ENCODE data around the gene SCN4A.

Gene SCN4A

GRCh38 chr17:64005734-64006167, 33.0 kb upstream of the SCN4A start:
- no peak overlapping the region for H2AFZ ChIP-seq (ENCODE audit: low read depth, low read length)
- H3K4me1 ChIP-seq (ENCODE audit: insufficient read depth, low read length) = no peaks in the 10 kb centered on the region
- H3K27ac ChIP-seq (ENCODE audit: low read length) = no peak overlapping the region
- H3K4me2 ChIP-seq (ENCODE audit: insufficient read depth, low read length) = no peak overlapping the region
- H3K27me3 ChIP-seq (ENCODE audit: insufficient read depth, low read length, poor library complexity) = no peaks in the 10 kb centered on the region
- H3K79me2 ChIP-seq (ENCODE audit: insufficient read depth, low read length) = peaks cover 18% of the 10 kb centered on the region
- no peak for DNase-seq
- TF ChIP-seq CTCF (IDR thresholded peaks at IDR 0.05; ENCODE audit: borderline replicate concordance, extremely low read depth, low read length, poor library complexity, severe bottlenecking) (no peak), EZH2 (IDR thresholded peaks at IDR 0.05; ENCODE audit: borderline replicate concordance, low read depth, low read length, severe bottlenecking) (no peak)
- no peak overlapping the region for H3K4me3 ChIP-seq (ENCODE audit: low read depth in 1 of 2, low read length in 2 of 2)
- peaks cover 40% of the 10 kb centered on the region for H3K36me3 ChIP-seq (ENCODE audit: insufficient read depth, low read length)
- no peak overlapping the region for H3K9ac ChIP-seq (ENCODE audit: low read depth, low read length)
- ATAC-seq (ENCODE audit: insufficient read depth, low read depth) = no peak
- no peaks in the 10 kb centered on the region for H3K9me3 ChIP-seq (ENCODE audit: insufficient read depth, low read length, severe bottlenecking)
- H4K20me1 ChIP-seq (ENCODE audit: insufficient read depth, low read length) = peaks cover 12% of the 10 kb centered on the region; the same call in 1 of the 2 replicates

GRCh38 chr17:64004903-64005733, 32.4 kb upstream of the SCN4A start:
- Histone ChIP-seq H3K4me1 (ENCODE audit: insufficient read depth, low read length) (no peaks in the 10 kb centered on the region), H3K4me2 (ENCODE audit: insufficient read depth, low read length) (no peak overlapping the region), H2AFZ (ENCODE audit: low read depth, low read length) (no peak overlapping the region), H3K27me3 (ENCODE audit: insufficient read depth, low read length, poor library complexity) (no peaks in the 10 kb centered on the region), H3K79me2 (ENCODE audit: insufficient read depth, low read length) (peaks cover 15% of the 10 kb centered on the region), H3K36me3 (ENCODE audit: insufficient read depth, low read length) (peaks cover 40% of the 10 kb centered on the region), H3K9ac (ENCODE audit: low read depth, low read length) (no peak overlapping the region), H4K20me1 (ENCODE audit: insufficient read depth, low read length) (peaks cover 12% of the 10 kb centered on the region; the same call in 1 of the 2 replicates), H3K27ac (ENCODE audit: low read length) (no peak overlapping the region), H3K9me3 (ENCODE audit: insufficient read depth, low read length, severe bottlenecking) (no peaks in the 10 kb centered on the region), H3K4me3 (ENCODE audit: low read depth in 1 of 2, low read length in 2 of 2) (no peak overlapping the region)
- ATAC-seq (ENCODE audit: insufficient read depth, low read depth) (no peak), DNase-seq (no peak)
- TF ChIP-seq CTCF (IDR thresholded peaks at IDR 0.05; ENCODE audit: borderline replicate concordance, extremely low read depth, low read length, poor library complexity, severe bottlenecking) = no peak
- TF ChIP-seq EZH2 (IDR thresholded peaks at IDR 0.05; ENCODE audit: borderline replicate concordance, low read depth, low read length, severe bottlenecking) = no peak

- H3K36me3 ChIP-seq (ENCODE audit: insufficient read depth, low read length) = peaks cover 40% of the 10 kb centered on the region
- no peak overlapping the region for H3K27ac ChIP-seq (ENCODE audit: low read length)
- no peak for TF ChIP-seq CTCF (IDR thresholded peaks at IDR 0.05; ENCODE audit: borderline replicate concordance, extremely low read depth, low read length, poor library complexity, severe bottlenecking)
- no peak for TF ChIP-seq EZH2 (IDR thresholded peaks at IDR 0.05; ENCODE audit: borderline replicate concordance, low read depth, low read length, severe bottlenecking)
- H3K9me3 ChIP-seq (ENCODE audit: insufficient read depth, low read length, severe bottlenecking) = no peaks in the 10 kb centered on the region
- no peak overlapping the region for H3K4me2 ChIP-seq (ENCODE audit: insufficient read depth, low read length)
- no peak overlapping the region for H3K4me3 ChIP-seq (ENCODE audit: low read depth in 1 of 2, low read length in 2 of 2)
- H3K27me3 ChIP-seq (ENCODE audit: insufficient read depth, low read length, poor library complexity) = no peaks in the 10 kb centered on the region
- ATAC-seq (ENCODE audit: insufficient read depth, low read depth) (no peak), DNase-seq (no peak)
- peaks cover 8% of the 10 kb centered on the region; the same call in 1 of the 2 replicates for H3K79me2 ChIP-seq (ENCODE audit: insufficient read depth, low read length)
- H3K4me1 ChIP-seq (ENCODE audit: insufficient read depth, low read length) = peaks cover 3% of the 10 kb centered on the region
- H4K20me1 ChIP-seq (ENCODE audit: insufficient read depth, low read length) = peaks cover 12% of the 10 kb centered on the region; the same call in 1 of the 2 replicates
- no peak overlapping the region for H2AFZ ChIP-seq (ENCODE audit: low read depth, low read length)
- no peak overlapping the region for H3K9ac ChIP-seq (ENCODE audit: low read depth, low read length)
Measured at GRCh38 chr17:64004218-64004770, 31.6 kb upstream of the SCN4A start.

Measured in DND-41 (cell line).